DMS153 treated with DMSO at 0.1 percent for 48 hours (cell line): Measurements from ENCODE around the gene CAMK2N2.

Experiments used
- DNase-seq: peaks from one replicate; lab custom pipeline; 2025; ENCODE audit not compliant: unreplicated experiment; lab: John Stamatoyannopoulos, UW

CAMK2N2 gene

DNA sequence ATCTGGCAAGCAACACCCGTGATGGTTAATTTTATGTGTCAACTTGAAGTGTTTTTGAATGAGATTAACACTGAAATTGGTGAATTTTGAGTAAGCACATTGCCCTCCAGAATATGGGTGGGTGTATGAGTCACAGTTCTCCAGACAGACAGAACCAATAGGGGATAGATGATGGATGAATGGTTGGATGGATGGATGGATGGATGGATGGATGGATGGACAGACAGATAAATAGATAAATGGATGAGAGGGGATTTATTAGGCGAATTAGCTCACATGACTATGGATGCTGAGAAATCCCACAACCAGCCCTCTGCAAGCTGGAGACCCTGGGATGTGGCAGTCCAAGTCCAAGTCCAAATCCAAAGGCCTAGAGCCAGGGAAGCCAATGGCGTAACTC lies 37.4 kb downstream of the CAMK2N2 start:
- DNase-seq = no peak

DNA sequence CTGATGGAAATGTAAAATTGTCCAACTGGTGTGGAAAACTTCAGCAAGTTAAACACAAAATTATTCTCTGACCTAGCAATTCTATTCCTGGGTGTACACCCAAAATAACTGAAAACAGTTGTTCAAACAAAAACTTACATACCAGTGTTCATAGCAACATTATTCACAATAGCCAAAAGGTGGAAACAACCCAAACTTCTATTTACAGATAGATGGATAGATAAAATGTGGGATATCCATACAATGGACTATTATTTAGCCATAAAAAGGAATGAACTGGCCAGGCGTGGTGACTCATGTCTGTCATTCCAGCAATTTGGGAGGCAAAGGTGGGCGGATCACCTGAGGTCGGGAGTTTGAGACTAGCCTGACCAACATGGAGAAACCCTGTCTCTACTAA lies 38.8 kb downstream of the CAMK2N2 start:
- no peak for DNase-seq

GRCh38 chr3:184218814-184219213 lies 42.5 kb downstream of the CAMK2N2 start:
- DNase-seq = no peak

GRCh38 chr3:184211718-184212117 lies 49.6 kb downstream of the CAMK2N2 start:
- DNase-seq = no peak

DNA sequence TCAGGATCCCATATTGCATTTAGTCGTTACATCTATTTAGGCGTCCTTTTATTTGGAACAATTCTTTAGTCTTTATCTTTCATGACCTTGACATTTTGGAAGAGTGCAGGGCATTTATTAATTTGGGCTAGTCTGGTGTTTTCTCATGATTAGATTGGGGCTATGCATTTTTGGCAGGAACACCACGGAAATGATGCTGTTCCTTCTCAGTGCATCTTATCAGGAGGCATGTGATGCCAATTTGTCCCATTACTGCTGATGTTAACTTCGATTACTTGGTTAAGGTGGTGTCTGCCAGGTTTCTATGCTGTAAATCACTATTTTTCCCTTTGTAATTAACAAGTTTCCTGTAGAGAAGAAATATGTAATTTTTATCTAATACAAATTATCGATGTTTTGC lies 50.1 kb downstream of the CAMK2N2 start:
- DNase-seq = no peak
